ENCODE results near the gene RPL14. TPM values are rescaled to one million over a fixed set of nuclear protein-coding genes. Genes with fewer than 3 reads are reported as not detected.
A peak's percentile ranks its signal among the peaks of the same experiment; 100 is the strongest.

The RPL14 gene
- 1,000 to 10,000 TPM; 1,709 to 2,211 (median 1,799) TPM for polyA plus RNA-seq (ENCODE audit: insufficient read depth in 1 of 5, insufficient read length in 5 of 5, low replicate concordance in 1 of 5)
- long read RNA-seq, donor 1, full-length matches to known transcripts = 945 of 1,201 reads
- long read RNA-seq, donor 1, partial matches to known transcripts = 251 of 1,201 reads
- long read RNA-seq, donor 1, other reads (novel, unspliced or antisense) = 5 of 1,201 reads
- long read RNA-seq, donor 2, full-length matches to known transcripts = 745 of 915 reads
- long read RNA-seq, donor 2, partial matches to known transcripts = 135 of 915 reads
- long read RNA-seq, donor 2, other reads (novel, unspliced or antisense) = 35 of 915 reads
- long read RNA-seq, donor 3, full-length matches to known transcripts = 723 of 861 reads
- long read RNA-seq, donor 3, partial matches to known transcripts = 115 of 861 reads
- long read RNA-seq, donor 3, other reads (novel, unspliced or antisense) = 23 of 861 reads
- long read RNA-seq, donor 4, full-length matches to known transcripts = 570 of 653 reads
- long read RNA-seq, donor 4, partial matches to known transcripts = 65 of 653 reads
- long read RNA-seq, donor 4, other reads (novel, unspliced or antisense) = 18 of 653 reads
- long read RNA-seq, donor 5, full-length matches to known transcripts = 1,114 of 1,443 reads
- long read RNA-seq, donor 5, partial matches to known transcripts = 324 of 1,443 reads
- long read RNA-seq, donor 5, other reads (novel, unspliced or antisense) = 5 of 1,443 reads
- long read RNA-seq, donor 6, full-length matches to known transcripts = 1,068 of 1,432 reads
- long read RNA-seq, donor 6, partial matches to known transcripts = 358 of 1,432 reads
- long read RNA-seq, donor 6, other reads (novel, unspliced or antisense) = 6 of 1,432 reads
- long read RNA-seq, donor 7, full-length matches to known transcripts = 388 of 925 reads
- long read RNA-seq, donor 7, partial matches to known transcripts = 532 of 925 reads
- long read RNA-seq, donor 7, other reads (novel, unspliced or antisense) = 5 of 925 reads
- long read RNA-seq, donor 8, full-length matches to known transcripts = 318 of 410 reads
- long read RNA-seq, donor 8, partial matches to known transcripts = 92 of 410 reads
- long read RNA-seq, donor 8, other reads (novel, unspliced or antisense) = 0 of 410 reads

DNA sequence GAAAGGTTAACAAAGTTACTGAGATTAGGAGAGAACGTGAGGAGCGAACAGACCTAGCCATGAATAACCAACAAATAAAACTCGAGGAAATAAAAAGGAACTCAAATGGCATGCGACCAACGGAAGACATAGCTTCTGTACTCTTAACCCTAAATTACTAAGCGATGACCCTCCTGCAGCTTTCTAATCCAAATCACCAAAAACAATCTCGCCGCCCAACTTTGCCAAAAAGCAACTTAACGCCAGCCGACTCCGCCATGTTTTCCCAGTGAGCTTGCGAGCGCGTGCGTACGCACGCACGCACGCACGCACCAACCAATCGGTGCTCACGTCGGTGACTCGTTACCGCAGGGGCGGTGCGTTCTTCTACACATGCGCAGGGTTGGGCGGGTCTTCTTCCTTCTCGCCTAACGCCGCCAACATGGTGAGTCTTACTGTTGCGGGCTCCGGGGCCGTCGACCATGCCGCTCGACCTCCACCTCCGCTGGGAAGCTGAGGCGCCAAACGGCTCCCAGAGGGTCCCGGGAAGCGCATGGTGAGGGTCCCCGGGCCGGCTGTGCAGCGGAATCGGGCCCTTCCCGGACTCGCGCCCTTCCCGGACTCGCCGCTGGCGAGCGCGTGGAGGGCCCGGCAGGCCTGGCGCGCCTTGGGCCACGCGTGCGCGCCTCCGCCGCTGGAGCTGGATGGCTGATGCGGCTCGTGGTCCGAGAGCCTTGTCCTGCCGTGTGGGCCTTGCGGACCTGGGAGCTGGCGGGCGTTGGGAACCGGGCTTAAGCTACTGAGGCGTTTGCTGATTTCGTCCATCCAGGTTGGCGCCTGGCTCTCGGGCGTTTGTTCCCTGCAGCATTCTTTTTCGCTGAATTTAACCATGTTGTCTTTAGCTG lies at the start of gene RPL14:
TSS of gene RPL14 (plus strand) at position 400 of the 884 bp plus-strand sequence. CDS start at position 533, 133 bp downstream.
- DNase-seq = peak; percentile 96

DNA sequence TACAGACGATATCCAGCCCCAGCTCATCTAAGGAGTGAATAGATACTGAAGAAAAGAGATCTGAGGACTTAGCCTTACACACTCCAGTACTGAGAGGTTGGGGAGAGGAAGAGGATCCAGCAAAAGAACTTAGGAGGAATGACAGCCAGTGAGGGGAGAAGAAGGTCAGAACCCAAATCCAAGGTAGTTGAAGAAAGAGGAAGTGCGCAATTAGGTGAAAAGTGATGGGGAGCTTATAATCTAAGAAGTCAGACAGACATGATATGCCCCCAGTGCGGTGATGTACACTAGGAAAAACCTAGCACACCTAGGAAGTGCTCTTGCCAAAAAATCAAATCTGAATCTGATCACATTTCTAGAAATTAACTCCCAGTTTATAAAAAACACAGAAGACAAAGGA lies 49.5 kb upstream of the RPL14 start:
- no peak for DNase-seq

DNA sequence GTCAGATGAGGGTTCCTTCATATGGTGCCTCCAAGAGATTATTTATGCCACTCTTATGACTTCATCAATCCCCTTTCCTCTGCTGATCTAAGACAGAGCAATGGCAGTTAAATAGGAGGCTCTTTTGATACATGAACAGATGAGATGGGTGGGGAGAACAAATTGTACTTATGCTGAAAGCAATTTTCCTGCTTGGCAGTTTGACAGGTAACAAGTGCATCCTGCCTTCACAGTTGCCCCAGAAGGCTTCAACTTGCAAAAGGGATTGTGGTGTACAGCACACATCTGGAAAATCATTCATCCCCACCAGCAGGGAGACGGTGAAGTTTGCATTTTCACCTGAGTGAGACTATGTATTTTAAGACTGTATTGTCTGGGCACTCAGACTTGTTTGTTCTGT lies 42.9 kb upstream of the RPL14 start:
- no peak for DNase-seq

DNA sequence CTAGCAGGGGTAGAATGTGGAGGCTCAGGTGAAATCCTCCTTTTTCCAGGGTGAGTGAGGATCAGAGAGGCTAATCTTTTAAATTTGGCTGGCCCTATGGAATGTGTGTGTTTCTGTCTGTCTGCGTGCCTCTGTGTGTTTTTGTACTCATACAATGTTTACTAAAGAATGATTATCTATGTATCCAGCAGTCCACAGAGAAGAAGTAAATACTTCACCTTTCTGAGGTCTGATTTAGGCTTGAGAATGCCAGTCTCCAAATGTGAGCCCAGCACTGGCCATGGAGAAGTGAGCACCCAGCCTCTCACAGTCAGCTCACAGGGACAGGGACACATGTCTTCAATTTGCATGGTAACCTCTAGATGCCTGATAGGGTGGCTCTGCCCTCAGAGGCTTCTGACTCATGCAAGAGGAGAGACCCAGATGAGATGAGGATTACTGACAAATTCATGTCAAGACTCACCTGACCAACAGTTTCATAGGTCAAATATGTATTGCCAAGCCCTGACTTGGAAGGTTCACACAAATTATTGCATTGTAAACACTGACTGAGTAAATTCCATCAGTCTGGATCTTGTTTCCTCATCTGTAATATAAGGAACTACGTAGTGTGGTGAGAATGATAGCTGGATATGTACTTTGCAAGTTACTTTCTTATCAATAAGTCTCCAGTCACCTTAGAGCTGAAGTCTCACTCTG lies 39.1 kb upstream of the RPL14 start:
- no peak for DNase-seq

DNA sequence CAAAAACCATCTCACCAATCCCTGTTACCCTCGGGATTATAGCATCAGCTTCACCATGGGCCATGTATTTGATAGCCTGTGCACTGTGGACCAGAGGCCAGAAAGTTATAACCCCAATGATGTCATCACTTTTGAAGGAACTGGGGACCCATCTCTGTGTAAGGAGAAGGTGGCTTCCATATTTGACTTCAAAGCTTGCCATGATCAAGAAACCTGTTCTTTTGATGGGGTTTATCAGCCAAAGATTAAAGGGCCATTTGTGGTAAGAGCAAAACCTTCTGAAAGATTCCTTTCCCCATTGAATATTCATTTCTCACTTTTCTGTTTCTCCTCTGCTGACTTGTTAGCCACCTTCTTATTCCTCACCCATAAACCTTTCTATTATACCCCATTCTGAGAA lies 34.3 kb upstream of the RPL14 start:
- DNase-seq = no peak

DNA sequence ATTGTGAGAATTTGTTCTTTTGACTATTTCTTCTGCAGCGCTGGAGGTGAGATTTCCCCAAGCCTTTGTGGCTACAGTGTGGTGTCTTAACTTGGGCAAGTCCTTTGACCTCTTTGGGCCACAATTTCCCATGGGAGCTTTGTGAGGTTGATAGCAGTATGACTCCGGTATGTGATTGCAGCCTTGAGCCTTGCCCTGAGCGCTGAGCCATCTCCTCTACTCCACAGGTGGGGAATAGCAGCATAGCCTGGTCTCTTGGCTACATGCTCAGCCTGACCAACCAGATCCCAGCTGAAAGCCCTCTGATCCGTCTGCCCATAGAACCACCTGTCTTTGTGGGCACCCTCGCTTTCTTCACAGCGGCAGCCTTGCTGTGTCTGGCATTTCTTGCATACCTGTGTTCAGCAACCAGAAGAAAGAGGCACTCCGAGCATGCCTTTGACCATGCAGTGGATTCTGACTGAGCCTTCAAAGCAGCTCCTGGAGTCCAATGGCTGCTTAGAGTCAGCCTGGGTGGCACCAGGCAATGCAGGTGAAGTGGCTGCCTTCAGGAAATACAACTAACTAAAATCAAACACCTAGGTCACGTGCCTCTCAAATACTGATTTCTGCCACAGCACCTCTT lies 30.0 kb upstream of the RPL14 start:
- no peak for DNase-seq

DNA sequence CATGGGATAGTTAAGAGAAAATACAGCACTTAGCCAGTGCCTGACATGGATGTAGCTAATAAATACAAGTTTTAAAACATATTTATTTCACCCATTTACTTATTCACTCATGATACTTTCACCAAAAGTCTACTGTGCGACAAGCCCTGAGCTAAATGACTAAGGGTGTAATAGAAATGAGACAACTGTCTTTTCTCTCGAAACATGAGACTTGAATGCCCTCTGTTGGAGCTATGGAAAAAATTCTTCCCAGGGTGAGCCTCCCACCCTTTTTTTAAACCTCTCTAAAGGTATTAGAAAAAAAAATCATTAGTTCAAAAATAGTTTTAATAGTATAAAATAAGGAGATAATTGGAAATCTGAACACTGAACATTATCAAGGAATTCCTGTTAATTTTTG lies 24.3 kb upstream of the RPL14 start:
- no peak for DNase-seq

DNA sequence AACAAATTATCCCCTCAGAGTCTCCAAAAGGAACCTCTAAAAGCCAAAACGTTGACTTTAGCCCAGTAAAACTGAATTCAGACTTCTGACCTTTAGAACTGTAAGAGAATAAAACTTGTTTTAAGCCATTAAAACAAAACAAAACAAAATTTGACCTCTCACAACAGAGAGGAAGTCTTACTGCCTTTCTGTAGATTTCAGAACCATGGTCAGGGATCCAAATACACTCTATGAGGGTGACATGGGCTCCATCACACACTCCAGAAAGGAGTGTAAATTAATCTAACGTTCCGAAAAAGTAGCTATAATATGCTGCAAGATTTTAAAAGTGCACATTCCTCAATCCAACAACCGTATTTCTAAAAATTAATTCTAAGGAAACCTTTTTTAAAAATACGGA lies 19.2 kb upstream of the RPL14 start:
- DNase-seq = no peak

DNA sequence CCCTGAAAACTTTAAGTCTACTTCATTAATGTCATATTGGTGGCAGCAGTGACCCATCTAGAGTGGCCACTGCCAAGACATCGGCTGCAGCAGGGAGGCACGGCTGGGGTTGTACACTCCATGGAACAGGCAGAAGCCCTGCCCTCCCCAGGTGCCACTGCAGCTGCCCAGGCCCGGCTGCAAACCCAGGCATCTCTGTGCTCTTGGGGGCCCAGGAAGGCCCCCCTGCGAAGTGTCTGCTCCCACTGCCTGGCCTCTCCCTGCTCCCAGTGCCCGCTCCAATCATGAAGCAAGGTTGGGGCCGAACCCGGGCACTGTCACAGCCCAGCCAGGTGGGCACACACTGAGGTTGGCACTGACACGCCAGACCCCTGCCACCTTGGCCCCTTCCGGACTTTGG lies 12.1 kb upstream of the RPL14 start:
- no peak for DNase-seq

DNA sequence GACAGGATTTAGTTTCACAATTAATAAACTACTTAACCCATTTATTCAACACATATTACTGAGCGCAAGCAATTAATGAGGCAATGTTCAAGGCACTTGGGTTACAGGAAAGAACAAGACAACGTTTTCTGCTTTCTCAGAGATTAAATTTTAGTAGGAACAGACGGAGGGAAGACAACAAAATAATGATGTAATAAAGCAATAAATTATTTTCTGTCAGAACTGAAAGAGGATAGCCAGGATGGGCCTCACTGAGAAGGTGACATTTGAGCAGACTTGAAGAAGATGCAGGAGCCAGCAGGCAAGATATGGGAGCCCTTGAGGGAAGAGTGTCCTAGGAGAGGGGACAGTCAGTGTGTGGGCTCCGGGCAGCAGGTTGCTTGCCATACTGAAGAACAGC lies 11.3 kb upstream of the RPL14 start:
- DNase-seq = no peak

DNA sequence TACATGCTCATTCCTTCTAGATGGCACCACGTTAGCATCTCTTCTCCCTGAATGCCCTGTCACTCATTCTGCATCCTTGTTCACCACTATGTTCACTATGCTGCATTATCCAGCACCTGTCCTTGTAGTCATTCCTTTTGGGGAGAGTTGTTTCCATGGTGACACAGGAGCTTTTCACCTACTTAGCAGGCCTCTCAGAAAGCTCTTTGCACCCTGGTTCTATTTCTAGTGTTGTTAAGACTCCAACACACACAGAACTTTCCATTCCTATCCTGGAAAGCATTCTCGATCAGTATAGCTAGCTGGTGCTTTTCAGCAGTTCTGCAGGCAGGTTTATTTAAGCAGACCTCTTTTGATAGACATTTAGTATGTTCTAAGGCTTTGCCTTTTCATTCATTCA lies 6.7 kb upstream of the RPL14 start:
- DNase-seq = no peak

DNA sequence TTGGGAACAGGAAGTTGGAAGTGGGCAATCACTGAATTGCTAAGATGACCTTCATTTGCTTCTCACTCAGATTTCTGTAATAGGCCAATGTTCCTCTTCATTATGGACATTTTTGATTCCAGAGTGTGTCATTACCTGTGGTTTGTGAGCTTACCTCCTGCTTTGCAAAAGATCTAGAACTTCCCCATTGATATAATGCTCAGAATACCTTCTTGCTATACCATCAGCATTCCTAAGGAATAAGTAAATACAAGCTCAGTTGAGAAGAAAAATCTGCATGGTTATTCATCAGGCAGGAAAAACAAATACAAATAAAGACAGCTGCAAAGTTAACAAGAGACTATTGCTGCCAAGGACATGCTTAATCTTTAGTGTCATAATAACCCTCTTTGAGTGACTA lies 5.6 kb upstream of the RPL14 start:
- DNase-seq = no peak

DNA sequence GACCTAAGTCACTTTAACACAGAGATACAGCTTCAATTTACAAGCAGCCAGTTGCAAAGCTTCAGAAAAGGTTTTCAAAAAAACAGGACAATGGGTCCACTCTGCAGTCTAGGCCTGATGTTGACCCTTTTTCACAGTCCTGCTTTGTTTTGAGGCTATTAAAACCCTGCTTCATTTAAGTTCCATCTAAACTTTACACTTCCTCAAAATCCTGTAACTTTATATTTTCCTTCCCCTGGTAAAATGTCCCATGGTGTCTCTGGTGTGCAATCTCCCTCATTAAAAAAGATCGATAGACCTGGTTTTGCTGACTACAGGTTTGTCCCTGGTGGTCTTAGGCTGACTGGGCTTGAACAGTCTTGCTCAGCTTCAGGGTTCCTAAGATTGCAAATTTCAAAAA lies 5.1 kb upstream of the RPL14 start:
- no peak for DNase-seq

DNA sequence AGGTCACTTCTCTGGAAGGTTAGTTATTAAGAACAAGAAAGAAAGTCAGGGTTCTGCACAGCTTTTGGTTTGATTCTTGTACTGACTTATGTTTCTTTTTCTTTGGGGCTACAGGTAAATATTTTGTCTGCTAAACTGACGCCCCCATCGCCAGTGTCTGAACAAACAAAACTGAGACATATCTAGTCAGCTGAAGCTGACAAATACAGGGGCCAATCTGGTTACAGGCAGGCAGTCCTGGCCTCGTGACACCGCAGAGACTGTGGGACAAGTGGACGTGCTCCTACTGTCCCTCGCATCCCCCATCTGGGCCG lies 4.6 kb upstream of the RPL14 start:
- no peak for DNase-seq

DNA sequence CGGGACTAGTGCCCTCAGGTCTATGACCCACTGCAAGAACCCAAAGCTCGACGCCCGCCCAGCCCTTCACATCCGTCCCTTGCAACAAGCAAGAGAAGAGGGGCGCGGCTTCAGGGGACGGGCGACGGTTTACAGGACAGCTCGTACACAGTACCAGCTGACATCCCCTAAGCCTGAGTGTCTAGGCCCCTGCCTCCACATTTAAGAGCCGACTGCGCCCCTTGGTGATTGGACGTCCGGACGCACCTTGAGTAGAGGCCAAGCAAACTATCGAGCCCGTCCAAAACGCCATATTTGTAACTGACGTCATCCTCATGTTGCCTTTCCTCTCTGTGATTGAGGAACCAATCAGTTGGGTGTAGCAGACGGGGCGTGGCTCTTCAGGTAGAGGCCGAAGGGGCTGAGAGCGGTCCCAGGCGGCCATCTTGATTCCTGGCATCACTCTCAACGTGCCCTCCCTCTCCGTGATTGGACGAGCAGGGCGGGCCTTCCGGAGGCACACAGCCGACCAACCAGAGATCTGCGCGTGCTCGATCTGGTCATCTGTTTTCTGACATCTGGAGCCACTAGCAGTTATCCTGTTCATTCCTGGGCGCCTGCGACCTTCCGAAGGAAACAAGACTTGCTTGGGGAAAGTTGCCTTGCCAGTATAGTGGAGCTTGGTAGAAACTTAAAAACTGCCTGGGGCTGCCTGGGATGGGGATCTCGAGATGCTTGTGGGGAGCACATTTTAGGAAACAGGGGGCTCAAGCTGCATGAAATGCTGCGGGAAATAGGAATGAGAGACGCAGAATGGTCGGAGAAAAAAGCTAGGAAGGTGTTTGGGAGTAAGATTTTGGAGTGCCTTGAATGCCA lies 4.0 kb upstream of the RPL14 start:
- peak; percentile 96 to 98 for DNase-seq

DNA sequence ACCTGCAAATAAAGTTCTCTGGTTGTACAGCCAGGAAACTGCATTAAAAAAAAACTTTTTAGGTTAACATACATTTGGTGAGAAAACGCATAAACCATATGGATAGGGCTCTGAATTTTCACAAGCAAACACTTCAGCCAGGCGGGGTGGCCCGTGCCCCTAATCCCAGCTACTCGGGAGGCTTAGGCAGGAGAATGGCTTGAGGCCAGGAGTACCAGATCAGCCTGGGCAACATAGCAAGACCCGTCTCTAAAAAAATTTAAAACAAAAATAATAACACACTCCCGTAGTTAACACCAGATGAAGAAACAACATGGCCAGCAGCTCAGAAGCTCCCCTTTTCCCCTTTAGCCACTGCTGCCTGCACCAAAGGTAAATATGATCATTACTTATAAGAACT lies 3.2 kb upstream of the RPL14 start:
- DNase-seq = no peak

DNA sequence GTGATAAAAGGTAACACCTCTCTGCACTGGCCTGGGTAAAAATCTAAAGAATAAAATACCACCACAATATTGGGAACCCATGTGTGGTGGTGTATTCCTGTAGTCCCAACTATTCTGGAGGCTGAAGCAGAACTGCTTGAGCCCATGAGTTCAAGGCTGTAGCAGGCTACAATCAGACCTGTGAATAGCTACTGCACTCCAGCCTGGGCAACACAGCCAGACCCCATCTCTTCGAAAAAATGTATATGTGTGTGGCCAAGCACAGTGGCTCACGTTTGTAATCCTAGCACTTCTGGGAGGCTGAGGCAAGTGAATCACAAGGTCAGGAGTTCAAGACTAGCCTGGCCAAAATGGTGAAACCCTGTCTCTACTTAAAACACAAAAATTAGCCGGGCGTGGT lies 1.8 kb upstream of the RPL14 start:
- DNase-seq = no peak

DNA sequence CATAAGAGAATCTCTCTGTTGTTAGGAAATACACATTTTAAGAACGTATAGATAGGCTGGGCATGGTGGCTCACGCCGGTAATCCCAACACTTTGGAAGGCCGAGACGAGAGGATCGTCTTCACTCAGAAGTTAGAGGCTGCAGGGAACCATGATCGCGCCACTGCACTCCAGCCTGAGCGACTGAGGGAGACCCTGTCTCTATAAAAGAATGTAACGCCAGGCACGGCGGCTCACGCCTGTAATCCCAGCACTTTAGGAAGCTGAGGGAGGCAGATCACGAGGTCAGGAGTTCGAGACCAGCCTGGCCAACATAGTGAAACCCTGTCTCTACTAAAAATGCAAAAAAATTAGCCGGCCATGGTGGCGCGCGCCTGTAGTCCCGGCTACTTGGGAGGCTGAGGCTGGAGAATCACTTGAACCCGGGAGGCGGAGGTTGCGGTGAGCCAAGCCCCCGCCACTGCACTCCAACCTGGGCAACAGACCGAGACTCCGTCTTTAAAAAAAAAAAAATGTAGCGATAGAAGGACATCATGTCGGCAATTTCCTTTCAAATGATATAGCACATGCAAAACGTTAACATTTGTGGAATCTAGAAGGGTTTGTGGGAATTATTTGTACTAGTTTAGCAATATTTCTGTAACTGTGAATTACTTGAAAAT lies 730 bp upstream of the RPL14 start:
- DNase-seq = no peak

DNA sequence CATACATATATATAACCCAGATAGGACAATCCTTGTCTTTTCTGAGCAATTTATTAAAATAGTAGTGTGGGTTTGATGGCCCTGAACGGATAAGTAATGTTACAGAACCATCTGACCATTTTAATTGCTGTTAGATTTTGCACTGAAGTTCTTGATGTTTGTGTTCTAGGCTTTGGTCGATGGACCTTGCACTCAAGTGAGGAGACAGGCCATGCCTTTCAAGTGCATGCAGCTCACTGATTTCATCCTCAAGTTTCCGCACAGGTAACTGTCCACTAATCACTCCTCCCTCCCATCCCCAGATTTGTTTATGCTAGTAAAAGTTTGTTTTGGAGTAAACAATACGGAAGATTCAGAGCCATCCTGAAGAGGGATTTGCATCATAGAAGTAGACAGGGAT lies 1.3 kb downstream of the RPL14 start:
- DNase-seq = no peak

All from right lung (tissue), 10 donors.